Liver (tissue), 3 donors: ENCODE results near the gene ATP12A.

ENCODE experiments used
- ATF3 ChIP-seq: IDR thresholded peaks from 2 replicates; pipeline ENCODE4 v1.6.1; 2016; ENCODE audit warnings: antibody characterized with exemption
- CTCF ChIP-seq: fragments of 150-350 bp; IDR thresholded peaks from 2 replicates; pipeline ENCODE4 v1.5.1; 2017; ENCODE audit warnings: improper control_type of control experiment, low read depth, low read length; ENCODE audit not compliant: missing input control
- GABPA ChIP-seq, 2 donors: IDR thresholded peaks in 1 of 2; conservative IDR thresholded peaks in 1 of 2; 2 replicates each; pipeline ENCODE4 v1.6.1; 2016; ENCODE audit warnings: antibody characterized with exemption in 2 of 2, mild to moderate bottlenecking in 1 of 2, moderate library complexity in 1 of 2
- HNF4A ChIP-seq, 2 donors: conservative IDR thresholded peaks; 2 replicates each; pipeline ENCODE4 v1.6.1; 2016; ENCODE audit warnings: antibody characterized with exemption in 2 of 2, mild to moderate bottlenecking in 2 of 2
- MAX ChIP-seq: IDR thresholded peaks from 2 replicates; pipeline ENCODE4 v1.6.1; 2016; ENCODE audit warnings: antibody characterized with exemption
- RAD21 ChIP-seq, 2 donors: IDR thresholded peaks; 2 replicates each; pipeline ENCODE4 v1.6.1; 2016; ENCODE audit warnings: antibody characterized with exemption in 2 of 2, mild to moderate bottlenecking in 2 of 2
- SP1 ChIP-seq: IDR thresholded peaks from 2 replicates; pipeline ENCODE4 v1.6.1; 2018; ENCODE audit warnings: antibody characterized with exemption, mild to moderate bottlenecking
- donor health status: healthy.
- donor health status: healthy.

GRCh38 chr13:24741016-24741662, 60.9 kb downstream of the ATP12A start:
- TF ChIP-seq CTCF (no peak), SP1 (no peak), ATF3 (no peak), MAX (no peak), RAD21 (IDR thresholded peaks at IDR 0.05) (no peak), GABPA (IDR thresholded peaks at IDR 0.05 in 1 of 2, conservative IDR thresholded peaks at IDR 0.05 in 1 of 2) (no peak), HNF4A (conservative IDR thresholded peaks at IDR 0.05) (no peak)
